OCI-M1 (cell line): ENCODE data around the gene ARL8B.
A peak's percentile ranks its signal among the peaks of the same experiment; 100 is the strongest.
"Not testable (repeated sequence)": the region's sequence is repeated elsewhere in the genome, so short reads cannot be mapped to it uniquely, and the experiment has no call there.

ENCODE experiments used
- DNase-seq: peaks from one replicate; lab custom pipeline; 2025; lab: John Stamatoyannopoulos, UW

Gene ARL8B

GRCh38 chr3:5122030-5122740 is at the start of gene ARL8B:
TSS of gene ARL8B (plus strand) at chr3:5122292. CDS start at chr3:5122466, 174 bp downstream.
- peak; percentile 98 for DNase-seq

GRCh38 chr3:5073374-5074085 is 48.6 kb upstream of the ARL8B start:
- DNase-seq, result no peak

GRCh38 chr3:5078151-5078550 is 43.9 kb upstream of the ARL8B start:
- no peak for DNase-seq

- no peak for DNase-seq
Observed at GRCh38 chr3:5079761-5080160, 42.3 kb upstream of the ARL8B start.

GRCh38 chr3:5080779-5081550 is 41.1 kb upstream of the ARL8B start:
- no peak for DNase-seq

- DNase-seq, result peak; percentile 95
Observed at GRCh38 chr3:5081973-5082788, 39.9 kb upstream of the ARL8B start.

- DNase-seq, result no peak
Observed at GRCh38 chr3:5082789-5083115, 39.3 kb upstream of the ARL8B start.

- DNase-seq, result no peak
Observed at GRCh38 chr3:5084224-5084623, 37.9 kb upstream of the ARL8B start.

GRCh38 chr3:5086708-5087107 is 35.4 kb upstream of the ARL8B start:
- no peak for DNase-seq

- DNase-seq, result no peak
Observed at GRCh38 chr3:5087209-5087608, 34.9 kb upstream of the ARL8B start.

GRCh38 chr3:5090197-5090596 is 31.9 kb upstream of the ARL8B start:
- DNase-seq, result no peak

- no peak for DNase-seq
Observed at GRCh38 chr3:5092018-5092417, 30.1 kb upstream of the ARL8B start.

- DNase-seq, result no peak
Observed at GRCh38 chr3:5093731-5094130, 28.4 kb upstream of the ARL8B start.

- no peak for DNase-seq
Observed at GRCh38 chr3:5095886-5096285, 26.2 kb upstream of the ARL8B start.

GRCh38 chr3:5096336-5097008 is 25.6 kb upstream of the ARL8B start:
- no peak for DNase-seq

- DNase-seq, result no peak
Observed at GRCh38 chr3:5098346-5098745, 23.7 kb upstream of the ARL8B start.

GRCh38 chr3:5102532-5102931 is 19.6 kb upstream of the ARL8B start:
- no peak for DNase-seq

GRCh38 chr3:5103743-5104142 is 18.3 kb upstream of the ARL8B start:
- DNase-seq, result no peak

GRCh38 chr3:5105050-5105449 is 17.0 kb upstream of the ARL8B start:
- DNase-seq, result no peak

GRCh38 chr3:5106371-5106770 is 15.7 kb upstream of the ARL8B start:
- not testable (repeated sequence) for DNase-seq

- peak; percentile 62 for DNase-seq
Observed at GRCh38 chr3:5106933-5107334, 15.2 kb upstream of the ARL8B start.

GRCh38 chr3:5110337-5110736 is 11.8 kb upstream of the ARL8B start:
- DNase-seq, result no peak
